GM12801 (cell line): ENCODE data around the gene SELENOI.

Experiments
- TF ChIP-seq, protein P1 (sequence below): IDR thresholded peaks from one replicate; pipeline ENCODE4 v1.5.1; 2011; ENCODE audit warnings: control low read depth; ENCODE audit not compliant: insufficient read length; ENCODE audit errors: extremely low read depth

Gene SELENOI

DNA sequence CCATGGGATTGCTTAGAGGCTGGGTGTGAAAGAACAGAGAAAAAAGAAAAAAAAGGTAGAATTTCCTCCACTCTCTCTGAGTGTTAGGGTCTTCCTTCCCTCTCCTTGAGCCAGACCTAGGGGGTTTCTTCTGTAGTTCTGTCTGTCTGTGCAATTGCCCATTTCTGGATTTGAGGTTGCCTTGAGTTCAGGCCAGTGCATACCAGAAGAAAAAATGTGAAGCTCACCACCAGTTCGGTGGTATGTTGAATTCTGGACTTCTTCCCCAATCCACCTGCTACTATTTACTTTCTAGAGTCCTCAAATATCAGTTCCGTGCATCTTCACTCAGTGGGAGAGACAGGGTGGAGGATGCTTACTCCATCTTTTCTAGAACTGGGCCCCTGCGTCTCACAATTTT, 15.3 kb upstream of the SELENOI start:
- TF ChIP-seq, protein P1, sequence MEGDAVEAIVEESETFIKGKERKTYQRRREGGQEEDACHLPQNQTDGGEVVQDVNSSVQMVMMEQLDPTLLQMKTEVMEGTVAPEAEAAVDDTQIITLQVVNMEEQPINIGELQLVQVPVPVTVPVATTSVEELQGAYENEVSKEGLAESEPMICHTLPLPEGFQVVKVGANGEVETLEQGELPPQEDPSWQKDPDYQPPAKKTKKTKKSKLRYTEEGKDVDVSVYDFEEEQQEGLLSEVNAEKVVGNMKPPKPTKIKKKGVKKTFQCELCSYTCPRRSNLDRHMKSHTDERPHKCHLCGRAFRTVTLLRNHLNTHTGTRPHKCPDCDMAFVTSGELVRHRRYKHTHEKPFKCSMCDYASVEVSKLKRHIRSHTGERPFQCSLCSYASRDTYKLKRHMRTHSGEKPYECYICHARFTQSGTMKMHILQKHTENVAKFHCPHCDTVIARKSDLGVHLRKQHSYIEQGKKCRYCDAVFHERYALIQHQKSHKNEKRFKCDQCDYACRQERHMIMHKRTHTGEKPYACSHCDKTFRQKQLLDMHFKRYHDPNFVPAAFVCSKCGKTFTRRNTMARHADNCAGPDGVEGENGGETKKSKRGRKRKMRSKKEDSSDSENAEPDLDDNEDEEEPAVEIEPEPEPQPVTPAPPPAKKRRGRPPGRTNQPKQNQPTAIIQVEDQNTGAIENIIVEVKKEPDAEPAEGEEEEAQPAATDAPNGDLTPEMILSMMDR, result no peak

GRCh38 chr2:26333293-26333692, 12.7 kb upstream of the SELENOI start:
- TF ChIP-seq, protein P1, result no peak

- TF ChIP-seq, protein P1, result no peak
Measured at GRCh38 chr2:26335231-26335630, 10.7 kb upstream of the SELENOI start.

DNA sequence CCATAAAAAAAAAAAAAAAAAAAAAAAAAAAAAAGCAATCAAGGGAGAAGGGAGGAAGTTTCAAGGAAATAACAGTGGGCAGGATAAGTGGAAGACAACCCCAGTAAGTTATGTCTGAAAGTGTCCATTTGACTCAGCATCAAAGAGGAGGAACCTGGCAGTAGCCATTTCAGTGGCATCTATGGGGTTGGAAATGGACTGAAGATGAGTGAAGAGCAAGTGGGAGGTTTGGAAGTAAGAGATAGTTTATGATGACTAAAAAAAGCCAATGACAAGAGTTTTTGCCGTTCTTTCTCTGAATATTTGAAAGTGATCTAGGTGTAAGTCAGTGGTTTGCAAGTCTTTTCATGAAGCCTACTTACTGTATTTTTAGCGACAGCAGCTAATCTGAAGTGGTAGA, 9.2 kb upstream of the SELENOI start:
- TF ChIP-seq, protein P1, result no peak

- TF ChIP-seq, protein P1, result no peak
Measured at GRCh38 chr2:26337298-26337697, 8.6 kb upstream of the SELENOI start.

GRCh38 chr2:26340831-26341230, 5.1 kb upstream of the SELENOI start:
- TF ChIP-seq, protein P1, result no peak

- TF ChIP-seq, protein P1, result no peak
Measured at GRCh38 chr2:26344581-26345282, 1.2 kb upstream of the SELENOI start.

DNA sequence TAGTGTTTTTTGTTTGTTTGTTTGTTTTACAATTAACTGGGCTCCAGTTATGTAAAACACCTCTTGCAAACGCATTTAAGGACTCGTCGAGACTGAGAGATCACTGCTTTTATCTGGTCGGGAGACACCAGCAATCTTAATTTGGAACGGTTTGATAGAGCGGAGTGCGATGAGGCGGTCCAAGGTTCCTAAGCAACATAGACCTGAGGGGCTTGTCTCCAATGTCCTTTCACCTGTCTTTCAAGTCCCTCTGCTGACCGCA, 729 bp upstream of the SELENOI start:
- TF ChIP-seq, protein P1, result no peak
